ENCODE results near the gene LDLRAD3. TPM values are rescaled to one million over a fixed set of nuclear protein-coding genes. Genes with fewer than 3 reads are reported as not detected.

The LDLRAD3 gene
- polyA plus RNA-seq, 3 donors = 7.3 to 14.1 (median 10.4) TPM

- no peak overlapping the region for H3K9ac ChIP-seq (ENCODE audit: insufficient read depth, low read length, poor library complexity, severe bottlenecking)
- peaks cover 0 to 2% of the 10 kb centered on the region in 2 donors for H3K9me3 ChIP-seq (replicated peaks in 1 of 2; ENCODE audit: control insufficient read depth in 1 of 2, insufficient read depth in 1 of 2, low read length in 2 of 2)
- no peak overlapping the region for H3K4me2 ChIP-seq (replicated peaks; ENCODE audit: extremely low read depth, low read length, poor library complexity, severe bottlenecking)
- H4K20me1 ChIP-seq (ENCODE audit: insufficient read depth, low read length) = no peaks in the 10 kb centered on the region
- no peak for DNase-seq
- peaks cover 39 to 45% of the 10 kb centered on the region in 2 donors for H3K4me1 ChIP-seq (ENCODE audit: control insufficient read depth in 1 of 2, insufficient read depth in 2 of 2, low read length in 2 of 2)
- intact Hi-C loops (cut with micrococcal nuclease) = no loop called here
- H3K79me2 ChIP-seq (ENCODE audit: insufficient read depth, low read length) = no peaks in the 10 kb centered on the region
- Mint-ChIP-seq H3K27ac (peak overlapping the region in 3 of 7 donors; percentile 65 to 86 (median 84)), H3K36me3 (no peaks in the 10 kb centered on the region), H3K27me3 (ENCODE audit: low read depth in 3 of 3) (peaks cover 0 to 3% (median 2%) of the 10 kb centered on the region in 3 donors), H3K4me3 (peak overlapping the region in 1 of 2 donors; percentile 55), H3K9me3 (peaks cover 0 to 3% (median 0%) of the 10 kb centered on the region in 7 donors), H3K4me1 (peaks cover 41% of the 10 kb centered on the region)
- H3K27me3 ChIP-seq (ENCODE audit: control insufficient read depth in 2 of 2, insufficient read depth in 2 of 2, low read length in 2 of 2) = no peaks in the 10 kb centered on the region
- no peaks in the 10 kb centered on the region for H3K36me3 ChIP-seq (replicated peaks in 1 of 2; ENCODE audit: control insufficient read depth in 1 of 2, insufficient read depth in 2 of 2, low read length in 2 of 2)
- no peak overlapping the region for H3K4me3 ChIP-seq (replicated peaks in 1 of 3; ENCODE audit: low read depth in 2 of 3, low read length in 3 of 3)
- WGBS (ENCODE audit: insufficient coverage) = 70% methylated on average over 2 of the region's 11 CpGs
- peak overlapping the region in 1 of 2 donors; percentile 33 for H3K27ac ChIP-seq (ENCODE audit: low read depth in 1 of 2, low read length in 2 of 2)
- no peak for TF ChIP-seq CTCF (IDR thresholded peaks at IDR 0.05)
- no peak overlapping the region for H2AFZ ChIP-seq (ENCODE audit: insufficient read depth, low read depth, low read length, poor library complexity, severe bottlenecking)
Observed at GRCh38 chr11:35927104-35927503, 16.8 kb upstream of the LDLRAD3 start.

DNA sequence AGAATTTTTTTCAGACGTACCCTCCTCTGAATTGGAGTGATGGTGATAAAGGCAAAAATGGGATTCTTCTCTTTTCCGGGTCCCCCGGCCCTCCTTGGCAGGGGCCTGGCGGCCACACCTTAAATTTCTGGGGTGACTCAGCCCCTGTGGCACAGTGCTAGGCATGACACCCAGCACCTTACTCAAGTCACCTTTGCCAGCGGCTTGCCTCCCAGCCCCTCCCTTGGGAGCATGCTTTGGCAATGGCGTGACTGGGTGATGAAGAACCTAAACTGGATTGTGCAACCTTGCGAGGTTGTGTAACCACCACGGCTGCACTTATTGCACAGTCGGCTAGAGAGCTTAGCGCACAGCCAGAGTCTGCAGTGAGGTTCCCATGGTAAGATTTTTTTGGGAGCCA lies 16.2 kb upstream of the LDLRAD3 start:
- Mint-ChIP-seq H3K27ac (peak overlapping the region in 5 of 7 donors; percentile 65 to 87 (median 84)), H3K4me3 (peak overlapping the region; percentile 48 to 53), H3K36me3 (no peaks in the 10 kb centered on the region), H3K4me1 (peaks cover 47% of the 10 kb centered on the region), H3K27me3 (ENCODE audit: low read depth in 3 of 3) (peaks cover 0 to 3% (median 2%) of the 10 kb centered on the region in 3 donors), H3K9me3 (peaks cover 0 to 5% (median 0%) of the 10 kb centered on the region in 7 donors)
- no peak overlapping the region for H2AFZ ChIP-seq (ENCODE audit: insufficient read depth, low read depth, low read length, poor library complexity, severe bottlenecking)
- no peak overlapping the region for H3K9ac ChIP-seq (ENCODE audit: insufficient read depth, low read length, poor library complexity, severe bottlenecking)
- H3K27ac ChIP-seq (ENCODE audit: low read depth in 1 of 2, low read length in 2 of 2) = peak overlapping the region; percentile 13 to 33
- no peaks in the 10 kb centered on the region for H4K20me1 ChIP-seq (ENCODE audit: insufficient read depth, low read length)
- peaks cover 43 to 50% of the 10 kb centered on the region in 2 donors for H3K4me1 ChIP-seq (ENCODE audit: control insufficient read depth in 1 of 2, insufficient read depth in 2 of 2, low read length in 2 of 2)
- H3K36me3 ChIP-seq (replicated peaks in 1 of 2; ENCODE audit: control insufficient read depth in 1 of 2, insufficient read depth in 2 of 2, low read length in 2 of 2) = no peaks in the 10 kb centered on the region
- WGBS (ENCODE audit: insufficient coverage) = 0% methylated on average over 4 of the region's 10 CpGs
- peak overlapping the region; percentile 64 for H3K4me2 ChIP-seq (replicated peaks; ENCODE audit: extremely low read depth, low read length, poor library complexity, severe bottlenecking)
- H3K79me2 ChIP-seq (ENCODE audit: insufficient read depth, low read length) = no peaks in the 10 kb centered on the region
- peak; percentile 85 to 93 (median 92) for DNase-seq
- no peaks in the 10 kb centered on the region for H3K27me3 ChIP-seq (ENCODE audit: control insufficient read depth in 2 of 2, insufficient read depth in 2 of 2, low read length in 2 of 2)
- H3K4me3 ChIP-seq (replicated peaks in 1 of 3; ENCODE audit: low read depth in 2 of 3, low read length in 3 of 3) = peak overlapping the region in 1 of 3 experiments; percentile 44
- no peak for TF ChIP-seq CTCF (IDR thresholded peaks at IDR 0.05)
- intact Hi-C loops (cut with micrococcal nuclease) = no loop called here
- peaks cover 0 to 3% of the 10 kb centered on the region in 2 donors for H3K9me3 ChIP-seq (replicated peaks in 1 of 2; ENCODE audit: control insufficient read depth in 1 of 2, insufficient read depth in 1 of 2, low read length in 2 of 2)
